Liver (tissue), 3 donors: ENCODE measurements around the gene HDAC8.
"Not testable (repeated sequence)": the region's sequence is repeated elsewhere in the genome, so short reads cannot be mapped to it uniquely, and the experiment has no call there.

ENCODE experiments used
- EGR1 ChIP-seq, 2 donors: IDR thresholded peaks; 2 replicates each; pipeline ENCODE4 v1.6.1; 2016 to 2018; ENCODE audit warnings: antibody characterized with exemption in 2 of 2, low read depth in 2 of 2
- GABPA ChIP-seq, 2 donors: IDR thresholded peaks in 1 of 2; conservative IDR thresholded peaks in 1 of 2; 2 replicates each; pipeline ENCODE4 v1.6.1; 2016; ENCODE audit warnings: antibody characterized with exemption in 2 of 2, mild to moderate bottlenecking in 1 of 2, moderate library complexity in 1 of 2
- HNF4G ChIP-seq: IDR thresholded peaks from 2 replicates; pipeline ENCODE4 v1.6.1; 2016; ENCODE audit warnings: antibody characterized with exemption
- JUND ChIP-seq, 2 donors: IDR thresholded peaks; 2 replicates each; pipeline ENCODE4 v1.6.1; 2016; ENCODE audit warnings: antibody characterized with exemption in 2 of 2
- RAD21 ChIP-seq, 2 donors: IDR thresholded peaks; 2 replicates each; pipeline ENCODE4 v1.6.1; 2016; ENCODE audit warnings: antibody characterized with exemption in 2 of 2, mild to moderate bottlenecking in 2 of 2
- REST ChIP-seq: IDR thresholded peaks from 2 replicates; pipeline ENCODE4 v1.6.1; 2016; ENCODE audit warnings: antibody characterized with exemption, mild to moderate bottlenecking
- RXRA ChIP-seq, 2 donors: IDR thresholded peaks; 2 replicates each; pipeline ENCODE4 v1.6.1; 2017 to 2018; ENCODE audit warnings: antibody characterized with exemption in 2 of 2, mild to moderate bottlenecking in 1 of 2
- SP1 ChIP-seq: IDR thresholded peaks from 2 replicates; pipeline ENCODE4 v1.6.1; 2018; ENCODE audit warnings: antibody characterized with exemption, mild to moderate bottlenecking
- TAF1 ChIP-seq: conservative IDR thresholded peaks from 2 replicates; pipeline ENCODE4 v1.6.1; 2016; ENCODE audit warnings: antibody characterized with exemption, mild to moderate bottlenecking
- YY1 ChIP-seq: IDR thresholded peaks from 2 replicates; pipeline ENCODE4 v1.6.1; 2016; ENCODE audit warnings: antibody characterized with exemption, mild to moderate bottlenecking
- ZBTB33 ChIP-seq: IDR thresholded peaks from 2 replicates; pipeline ENCODE4 v1.6.1; 2016; ENCODE audit warnings: antibody characterized with exemption
- TF ChIP-seq, protein P1 (sequence below): IDR thresholded peaks from 2 replicates; pipeline ENCODE4 v1.6.1; 2016; ENCODE audit warnings: antibody characterized with exemption
- TF ChIP-seq, protein P2 (sequence below): fragments of 150-350 bp; IDR thresholded peaks from 2 replicates; pipeline ENCODE4 v1.5.1; 2017; ENCODE audit warnings: improper control_type of control experiment, low read depth, low read length; ENCODE audit not compliant: missing input control
- TF ChIP-seq, protein P3 (sequence below): IDR thresholded peaks from 2 replicates; pipeline ENCODE4 v1.6.1; 2016; ENCODE audit warnings: antibody characterized with exemption
- donor health status: healthy.
- donor health status: healthy.

GRCh38 chrX:72559655-72560054 lies 13.0 kb downstream of the HDAC8 start:
- not testable (repeated sequence) for TF ChIP-seq REST; ZBTB33; YY1; JUND (IDR thresholded peaks at IDR 0.05); SP1; RAD21 (IDR thresholded peaks at IDR 0.05); EGR1 (IDR thresholded peaks at IDR 0.05; ENCODE audit: low read depth in 2 of 2); GABPA (IDR thresholded peaks at IDR 0.05 in 1 of 2, conservative IDR thresholded peaks at IDR 0.05 in 1 of 2); TAF1; HNF4G; RXRA (IDR thresholded peaks at IDR 0.05)
- TF ChIP-seq, protein P1, sequence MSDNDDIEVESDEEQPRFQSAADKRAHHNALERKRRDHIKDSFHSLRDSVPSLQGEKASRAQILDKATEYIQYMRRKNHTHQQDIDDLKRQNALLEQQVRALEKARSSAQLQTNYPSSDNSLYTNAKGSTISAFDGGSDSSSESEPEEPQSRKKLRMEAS: not testable (repeated sequence)
- TF ChIP-seq, protein P2, sequence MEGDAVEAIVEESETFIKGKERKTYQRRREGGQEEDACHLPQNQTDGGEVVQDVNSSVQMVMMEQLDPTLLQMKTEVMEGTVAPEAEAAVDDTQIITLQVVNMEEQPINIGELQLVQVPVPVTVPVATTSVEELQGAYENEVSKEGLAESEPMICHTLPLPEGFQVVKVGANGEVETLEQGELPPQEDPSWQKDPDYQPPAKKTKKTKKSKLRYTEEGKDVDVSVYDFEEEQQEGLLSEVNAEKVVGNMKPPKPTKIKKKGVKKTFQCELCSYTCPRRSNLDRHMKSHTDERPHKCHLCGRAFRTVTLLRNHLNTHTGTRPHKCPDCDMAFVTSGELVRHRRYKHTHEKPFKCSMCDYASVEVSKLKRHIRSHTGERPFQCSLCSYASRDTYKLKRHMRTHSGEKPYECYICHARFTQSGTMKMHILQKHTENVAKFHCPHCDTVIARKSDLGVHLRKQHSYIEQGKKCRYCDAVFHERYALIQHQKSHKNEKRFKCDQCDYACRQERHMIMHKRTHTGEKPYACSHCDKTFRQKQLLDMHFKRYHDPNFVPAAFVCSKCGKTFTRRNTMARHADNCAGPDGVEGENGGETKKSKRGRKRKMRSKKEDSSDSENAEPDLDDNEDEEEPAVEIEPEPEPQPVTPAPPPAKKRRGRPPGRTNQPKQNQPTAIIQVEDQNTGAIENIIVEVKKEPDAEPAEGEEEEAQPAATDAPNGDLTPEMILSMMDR: not testable (repeated sequence)
- TF ChIP-seq, protein P3, sequence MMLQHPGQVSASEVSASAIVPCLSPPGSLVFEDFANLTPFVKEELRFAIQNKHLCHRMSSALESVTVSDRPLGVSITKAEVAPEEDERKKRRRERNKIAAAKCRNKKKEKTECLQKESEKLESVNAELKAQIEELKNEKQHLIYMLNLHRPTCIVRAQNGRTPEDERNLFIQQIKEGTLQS: not testable (repeated sequence)
